Measurements from ENCODE around the gene PFKFB2. TPM values are rescaled to one million over a fixed set of nuclear protein-coding genes. Genes with fewer than 3 reads are reported as not detected.

Gene PFKFB2
- total and polyA plus RNA-seq, 4 donors = 1.5 to 5.9 (median 3.0) TPM

DNA sequence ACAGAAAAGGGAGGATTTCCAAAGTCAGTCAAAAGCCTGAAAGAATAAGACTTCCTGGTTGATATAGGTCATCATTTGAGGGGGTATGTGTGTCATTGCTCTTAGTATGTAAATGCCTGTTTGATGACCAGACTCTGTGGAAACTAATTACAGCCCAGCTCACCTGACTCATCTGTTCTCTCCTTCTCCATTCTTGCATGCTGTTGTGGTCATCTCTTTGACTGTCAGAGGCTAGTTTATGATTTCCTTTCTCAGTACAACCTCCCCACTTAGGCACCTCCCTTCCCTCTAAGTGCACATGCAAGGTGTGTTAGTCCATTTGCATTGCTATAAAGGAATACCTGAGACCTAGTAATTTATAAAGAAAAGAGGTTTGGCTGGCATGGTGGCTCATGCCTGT, 18.1 kb upstream of the PFKFB2 start:
- H3K27me3 ChIP-seq (ENCODE audit: control insufficient read depth in 4 of 4, insufficient read depth in 4 of 4, low read length in 3 of 4) = no peaks in the 10 kb centered on the region
- TF ChIP-seq HNF4G (IDR thresholded peaks at IDR 0.05) = no peak
- TF ChIP-seq NR2F2 (IDR thresholded peaks at IDR 0.05) = no peak
- TF ChIP-seq, protein P1, sequence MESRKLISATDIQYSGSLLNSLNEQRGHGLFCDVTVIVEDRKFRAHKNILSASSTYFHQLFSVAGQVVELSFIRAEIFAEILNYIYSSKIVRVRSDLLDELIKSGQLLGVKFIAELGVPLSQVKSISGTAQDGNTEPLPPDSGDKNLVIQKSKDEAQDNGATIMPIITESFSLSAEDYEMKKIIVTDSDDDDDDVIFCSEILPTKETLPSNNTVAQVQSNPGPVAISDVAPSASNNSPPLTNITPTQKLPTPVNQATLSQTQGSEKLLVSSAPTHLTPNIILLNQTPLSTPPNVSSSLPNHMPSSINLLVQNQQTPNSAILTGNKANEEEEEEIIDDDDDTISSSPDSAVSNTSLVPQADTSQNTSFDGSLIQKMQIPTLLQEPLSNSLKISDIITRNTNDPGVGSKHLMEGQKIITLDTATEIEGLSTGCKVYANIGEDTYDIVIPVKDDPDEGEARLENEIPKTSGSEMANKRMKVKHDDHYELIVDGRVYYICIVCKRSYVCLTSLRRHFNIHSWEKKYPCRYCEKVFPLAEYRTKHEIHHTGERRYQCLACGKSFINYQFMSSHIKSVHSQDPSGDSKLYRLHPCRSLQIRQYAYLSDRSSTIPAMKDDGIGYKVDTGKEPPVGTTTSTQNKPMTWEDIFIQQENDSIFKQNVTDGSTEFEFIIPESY (IDR thresholded peaks at IDR 0.05) = no peak
- TF ChIP-seq, protein P2, sequence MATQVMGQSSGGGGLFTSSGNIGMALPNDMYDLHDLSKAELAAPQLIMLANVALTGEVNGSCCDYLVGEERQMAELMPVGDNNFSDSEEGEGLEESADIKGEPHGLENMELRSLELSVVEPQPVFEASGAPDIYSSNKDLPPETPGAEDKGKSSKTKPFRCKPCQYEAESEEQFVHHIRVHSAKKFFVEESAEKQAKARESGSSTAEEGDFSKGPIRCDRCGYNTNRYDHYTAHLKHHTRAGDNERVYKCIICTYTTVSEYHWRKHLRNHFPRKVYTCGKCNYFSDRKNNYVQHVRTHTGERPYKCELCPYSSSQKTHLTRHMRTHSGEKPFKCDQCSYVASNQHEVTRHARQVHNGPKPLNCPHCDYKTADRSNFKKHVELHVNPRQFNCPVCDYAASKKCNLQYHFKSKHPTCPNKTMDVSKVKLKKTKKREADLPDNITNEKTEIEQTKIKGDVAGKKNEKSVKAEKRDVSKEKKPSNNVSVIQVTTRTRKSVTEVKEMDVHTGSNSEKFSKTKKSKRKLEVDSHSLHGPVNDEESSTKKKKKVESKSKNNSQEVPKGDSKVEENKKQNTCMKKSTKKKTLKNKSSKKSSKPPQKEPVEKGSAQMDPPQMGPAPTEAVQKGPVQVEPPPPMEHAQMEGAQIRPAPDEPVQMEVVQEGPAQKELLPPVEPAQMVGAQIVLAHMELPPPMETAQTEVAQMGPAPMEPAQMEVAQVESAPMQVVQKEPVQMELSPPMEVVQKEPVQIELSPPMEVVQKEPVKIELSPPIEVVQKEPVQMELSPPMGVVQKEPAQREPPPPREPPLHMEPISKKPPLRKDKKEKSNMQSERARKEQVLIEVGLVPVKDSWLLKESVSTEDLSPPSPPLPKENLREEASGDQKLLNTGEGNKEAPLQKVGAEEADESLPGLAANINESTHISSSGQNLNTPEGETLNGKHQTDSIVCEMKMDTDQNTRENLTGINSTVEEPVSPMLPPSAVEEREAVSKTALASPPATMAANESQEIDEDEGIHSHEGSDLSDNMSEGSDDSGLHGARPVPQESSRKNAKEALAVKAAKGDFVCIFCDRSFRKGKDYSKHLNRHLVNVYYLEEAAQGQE (IDR thresholded peaks at IDR 0.05) = no peak
- TF ChIP-seq, protein P3, sequence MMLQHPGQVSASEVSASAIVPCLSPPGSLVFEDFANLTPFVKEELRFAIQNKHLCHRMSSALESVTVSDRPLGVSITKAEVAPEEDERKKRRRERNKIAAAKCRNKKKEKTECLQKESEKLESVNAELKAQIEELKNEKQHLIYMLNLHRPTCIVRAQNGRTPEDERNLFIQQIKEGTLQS (IDR thresholded peaks at IDR 0.05) = no peak
- no peak for TF ChIP-seq JUND (IDR thresholded peaks at IDR 0.05)
- TF ChIP-seq RXRA (IDR thresholded peaks at IDR 0.05) = no peak
- no peak for TF ChIP-seq TAF1 (conservative IDR thresholded peaks at IDR 0.05)
- TF ChIP-seq RAD21 (IDR thresholded peaks at IDR 0.05) = no peak
- TF ChIP-seq, protein P4, sequence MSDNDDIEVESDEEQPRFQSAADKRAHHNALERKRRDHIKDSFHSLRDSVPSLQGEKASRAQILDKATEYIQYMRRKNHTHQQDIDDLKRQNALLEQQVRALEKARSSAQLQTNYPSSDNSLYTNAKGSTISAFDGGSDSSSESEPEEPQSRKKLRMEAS (IDR thresholded peaks at IDR 0.05) = no peak
- no peak for TF ChIP-seq SP1 (IDR thresholded peaks at IDR 0.05)
- no peak for TF ChIP-seq EGR1 (IDR thresholded peaks at IDR 0.05; ENCODE audit: low read depth in 2 of 2)
- no peaks in the 10 kb centered on the region for H3K36me3 ChIP-seq (ENCODE audit: control insufficient read depth in 4 of 4, insufficient read depth in 3 of 4, low read depth in 1 of 4, low read length in 3 of 4)
- H3K4me1 ChIP-seq (ENCODE audit: control insufficient read depth in 4 of 4, insufficient read depth in 4 of 4, low read length in 3 of 4) = peaks cover 8 to 22% (median 20%) of the 10 kb centered on the region in 4 donors
- no peak overlapping the region for H3K27ac ChIP-seq (ENCODE audit: low read depth in 1 of 2, low read length in 2 of 2)
- DNase-seq (ENCODE audit: low spot score) = no peak
- H3K9me3 ChIP-seq (ENCODE audit: control insufficient read depth in 4 of 4, low read length in 3 of 4) = no peaks in the 10 kb centered on the region
- no peak overlapping the region for H3K9ac ChIP-seq (ENCODE audit: low read depth in 1 of 2, low read length in 2 of 2)
- no peak overlapping the region for H3K4me3 ChIP-seq (ENCODE audit: low read depth in 1 of 3, low read length in 3 of 3)

DNA sequence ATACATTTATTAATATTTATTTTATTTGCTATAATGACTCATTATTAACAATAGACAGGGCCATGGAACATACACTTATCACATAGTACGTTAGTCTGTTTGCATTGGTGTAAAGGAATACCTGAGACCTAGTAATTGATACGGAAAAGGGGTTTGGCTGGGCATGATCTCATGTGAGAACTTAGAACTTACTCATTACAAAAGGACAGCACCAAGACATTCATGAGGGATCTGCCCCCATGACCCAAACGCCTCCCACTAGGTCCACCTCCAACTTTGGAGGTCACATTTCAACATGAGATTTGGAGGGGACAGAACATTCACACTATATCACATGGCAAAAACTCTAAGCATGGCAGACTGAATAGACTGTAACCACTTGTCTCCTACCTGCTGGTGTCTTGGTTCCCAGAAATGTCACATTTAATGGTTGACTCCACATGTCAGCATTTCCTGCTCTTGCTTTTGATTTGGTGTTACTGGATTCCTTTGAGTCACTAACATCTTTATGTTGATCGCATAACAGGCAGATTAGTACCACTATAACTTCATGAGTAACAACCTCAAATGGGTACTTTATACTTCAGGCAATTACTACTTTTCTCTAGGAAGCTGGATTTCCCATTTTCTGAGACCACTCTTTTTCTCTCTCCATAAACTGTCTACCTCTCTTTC, 17.1 kb upstream of the PFKFB2 start:
- H3K9me3 ChIP-seq (ENCODE audit: control insufficient read depth in 4 of 4, low read length in 3 of 4) = no peaks in the 10 kb centered on the region
- no peak overlapping the region for H3K4me3 ChIP-seq (ENCODE audit: low read depth in 1 of 3, low read length in 3 of 3)
- H3K27me3 ChIP-seq (ENCODE audit: control insufficient read depth in 4 of 4, insufficient read depth in 4 of 4, low read length in 3 of 4) = no peaks in the 10 kb centered on the region
- H3K27ac ChIP-seq (ENCODE audit: low read depth in 1 of 2, low read length in 2 of 2) = no peak overlapping the region
- H3K4me1 ChIP-seq (ENCODE audit: control insufficient read depth in 4 of 4, insufficient read depth in 4 of 4, low read length in 3 of 4) = peaks cover 5 to 19% (median 16%) of the 10 kb centered on the region in 4 donors
- no peaks in the 10 kb centered on the region for H3K36me3 ChIP-seq (ENCODE audit: control insufficient read depth in 4 of 4, insufficient read depth in 3 of 4, low read depth in 1 of 4, low read length in 3 of 4)
- TF ChIP-seq, protein P1 (IDR thresholded peaks at IDR 0.05) = no peak
- no peak for TF ChIP-seq FOXA1 (IDR thresholded peaks at IDR 0.05)
- TF ChIP-seq HNF4A (conservative IDR thresholded peaks at IDR 0.05) = no peak
- TF ChIP-seq, protein P2 (IDR thresholded peaks at IDR 0.05) = no peak
- no peak for TF ChIP-seq RXRA (IDR thresholded peaks at IDR 0.05)
- TF ChIP-seq, protein P4 (IDR thresholded peaks at IDR 0.05) = no peak
- TF ChIP-seq, protein P3 (IDR thresholded peaks at IDR 0.05) = no peak
- TF ChIP-seq EGR1 (IDR thresholded peaks at IDR 0.05; ENCODE audit: low read depth in 2 of 2) = no peak
- DNase-seq (ENCODE audit: low spot score) = no peak
- 94% methylated on average over 4 of the region's 4 CpGs for WGBS
- H3K9ac ChIP-seq (ENCODE audit: low read depth in 1 of 2, low read length in 2 of 2) = no peak overlapping the region
